K562 (cell line): ENCODE measurements around the gene CD55. TPM values are rescaled to one million over a fixed set of nuclear protein-coding genes. Genes with fewer than 3 reads are reported as not detected.
A peak's percentile ranks its signal among the peaks of the same experiment; 100 is the strongest.

Source experiments
- BCLAF1 ChIP-seq, 2 experiments: fragments of 450-650 bp in 1 of 2; IDR thresholded peaks; 2 replicates each; pipeline ENCODE4 v1.6.1; 2011 to 2017; ENCODE audit warnings: low read depth in 2 of 2, antibody characterized with exemption in 1 of 2, borderline replicate concordance in 1 of 2, low read length in 1 of 2, mild to moderate bottlenecking in 1 of 2, mixed read lengths in 1 of 2; ENCODE audit not compliant: control insufficient read depth in 1 of 2
- CC2D1A ChIP-seq: fragments of 450-650 bp; IDR thresholded peaks from 2 replicates; pipeline ENCODE4 v1.6.1; 2017; ENCODE audit warnings: mild to moderate bottlenecking
- CXXC5 ChIP-seq: fragments of 250-450 bp; sonication (Bioruptor Pico); IDR thresholded peaks from 2 replicates; pipeline ENCODE4 v1.8.0; 2022; ENCODE audit warnings: inconsistent platforms, mild to moderate bottlenecking, moderate library complexity
- E2F3 ChIP-seq: fragments of 250-450 bp; sonication (Bioruptor Pico); IDR thresholded peaks from 2 replicates; pipeline ENCODE4 v1.4.0; 2020; ENCODE audit warnings: mild to moderate bottlenecking
- FOXO4 ChIP-seq: fragments of 450-650 bp; formaldehyde crosslinking; IDR thresholded peaks from 2 replicates; pipeline ENCODE4 v1.4.0; 2020; ENCODE audit warnings: mild to moderate bottlenecking, moderate library complexity
- HMG20A ChIP-seq: fragments of 450-650 bp; formaldehyde crosslinking; conservative IDR thresholded peaks from 2 replicates; pipeline ENCODE4 v1.4.0; 2020; ENCODE audit warnings: mild to moderate bottlenecking, mixed read lengths
- NCOR1 ChIP-seq: fragments of 450-650 bp; IDR thresholded peaks from 2 replicates; pipeline ENCODE4 v1.6.1; 2016; ENCODE audit warnings: mild to moderate bottlenecking, moderate library complexity
- NFATC3 ChIP-seq: fragments of 450-650 bp; IDR thresholded peaks from 2 replicates; pipeline ENCODE4 v1.6.1; 2017; ENCODE audit warnings: mild to moderate bottlenecking
- SAFB ChIP-seq: fragments of 200-400 bp; formaldehyde crosslinking; IDR thresholded peaks from 2 replicates; pipeline ENCODE4 v1.6.1; 2017; ENCODE audit warnings: low read depth, low read length, borderline replicate concordance
- UBTF ChIP-seq, 2 experiments: IDR thresholded peaks; 2 replicates each; pipeline ENCODE4 v1.6.1; 2012; ENCODE audit warnings: improper control_type of control experiment in 2 of 2, low read depth in 2 of 2, low read length in 2 of 2, borderline replicate concordance in 1 of 2
- VEZF1 ChIP-seq: fragments of 200-800 bp; sonication (Bioruptor generic); IDR thresholded peaks from 2 replicates; pipeline ENCODE4 v1.6.1; 2017; ENCODE audit warnings: missing genetic modification characterization, missing compliant biosample characterization
- ZNF140 ChIP-seq: fragments of 250-450 bp; sonication (Bioruptor Pico); IDR thresholded peaks from 2 replicates; pipeline ENCODE4 v1.8.0; 2021; ENCODE audit warnings: moderate library complexity, mild to moderate bottlenecking, inconsistent platforms
- ZNF311 ChIP-seq: fragments of 250-450 bp; sonication (Bioruptor Pico); IDR thresholded peaks from 2 replicates; pipeline ENCODE4 v1.4.0; 2020; ENCODE audit warnings: mild to moderate bottlenecking, moderate library complexity
- ZSCAN29 ChIP-seq: fragments of 450-650 bp; IDR thresholded peaks from 2 replicates; pipeline ENCODE4 v1.6.1; 2017
- polyA plus RNA-seq, 8 experiments: library from polyadenylated mRNA; depleted of rRNA in 4 of 8; stranded (reverse) in 5 of 8; unstranded in 3 of 8; fragments of >200 nt; fragmentation: Nextera tagmentation in 2 of 8; fragmentation: Illumina TruSeq in 1 of 8; extraction: Ambion mirVana in 2 of 8; extraction: Trizol in 1 of 8; gene quantifications; 2 replicates each; pipeline versions ENCODE4 v1.2.1 to v1.2.3, GENCODE V29; 2011 to 2014; ENCODE audit warnings: inconsistent platforms in 1 of 8, missing spikeins in 1 of 8
- total RNA-seq, 7 experiments: library from RNA; depleted of rRNA in 6 of 7; stranded (reverse); fragments of >200 nt in 6 of 7; fragmentation: Illumina TruSeq in 2 of 7; extraction: Trizol in 2 of 7; gene quantifications; 2 replicates each; pipeline versions ENCODE4 v1.2.1 to v1.2.3, GENCODE V29; 2011 to 2021; ENCODE audit warnings: low replicate concordance in 1 of 7
- TF ChIP-seq, protein P1 (sequence below): fragments of 450-650 bp; IDR thresholded peaks from 2 replicates; pipeline ENCODE4 v1.7.1; 2018; ENCODE audit warnings: mild to moderate bottlenecking, low read depth; ENCODE audit not compliant: partially characterized antibody

Gene CD55
- total and polyA plus RNA-seq, 9 of the 15 experiments (the other 6 are each of a cell fraction or from before 2014, with no cell fraction given) = 17.7 to 150 (median 97.0) TPM

GRCh38 chr1:207362962-207363860, 41.7 kb downstream of the CD55 start (continued):
- no peak for TF ChIP-seq UBTF (IDR thresholded peaks at IDR 0.05; ENCODE audit: borderline replicate concordance in 1 of 2, low read depth in 2 of 2, low read length in 2 of 2)
- no peak for TF ChIP-seq BCLAF1 (IDR thresholded peaks at IDR 0.05; ENCODE audit: borderline replicate concordance in 1 of 2, control insufficient read depth in 1 of 2, low read depth in 2 of 2, low read length in 1 of 2)
- no peak for TF ChIP-seq HMG20A
- TF ChIP-seq E2F3 (CRISPR knock-in tag) = no peak
- TF ChIP-seq ZSCAN29 = no peak
- TF ChIP-seq, protein P1, sequence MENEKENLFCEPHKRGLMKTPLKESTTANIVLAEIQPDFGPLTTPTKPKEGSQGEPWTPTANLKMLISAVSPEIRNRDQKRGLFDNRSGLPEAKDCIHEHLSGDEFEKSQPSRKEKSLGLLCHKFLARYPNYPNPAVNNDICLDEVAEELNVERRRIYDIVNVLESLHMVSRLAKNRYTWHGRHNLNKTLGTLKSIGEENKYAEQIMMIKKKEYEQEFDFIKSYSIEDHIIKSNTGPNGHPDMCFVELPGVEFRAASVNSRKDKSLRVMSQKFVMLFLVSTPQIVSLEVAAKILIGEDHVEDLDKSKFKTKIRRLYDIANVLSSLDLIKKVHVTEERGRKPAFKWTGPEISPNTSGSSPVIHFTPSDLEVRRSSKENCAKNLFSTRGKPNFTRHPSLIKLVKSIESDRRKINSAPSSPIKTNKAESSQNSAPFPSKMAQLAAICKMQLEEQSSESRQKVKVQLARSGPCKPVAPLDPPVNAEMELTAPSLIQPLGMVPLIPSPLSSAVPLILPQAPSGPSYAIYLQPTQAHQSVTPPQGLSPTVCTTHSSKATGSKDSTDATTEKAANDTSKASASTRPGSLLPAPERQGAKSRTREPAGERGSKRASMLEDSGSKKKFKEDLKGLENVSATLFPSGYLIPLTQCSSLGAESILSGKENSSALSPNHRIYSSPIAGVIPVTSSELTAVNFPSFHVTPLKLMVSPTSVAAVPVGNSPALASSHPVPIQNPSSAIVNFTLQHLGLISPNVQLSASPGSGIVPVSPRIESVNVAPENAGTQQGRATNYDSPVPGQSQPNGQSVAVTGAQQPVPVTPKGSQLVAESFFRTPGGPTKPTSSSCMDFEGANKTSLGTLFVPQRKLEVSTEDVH = no peak
- no peak for TF ChIP-seq SAFB
- 0 out of 2 replicates have a peak, but pooled peaks have one; percentile 13 for TF ChIP-seq NCOR1
- 0 out of 2 replicates have a peak, but pooled peaks have one; percentile 49 for TF ChIP-seq VEZF1 (CRISPR knock-in tag)
- no peak for TF ChIP-seq ZNF140 (CRISPR knock-in tag)
- TF ChIP-seq CXXC5 (CRISPR knock-in tag) = peak; percentile 21; the same call in 1 of the 2 replicates
- no peak for TF ChIP-seq FOXO4
- TF ChIP-seq CC2D1A = peak; percentile 4; the same call in 1 of the 2 replicates
- TF ChIP-seq ZNF311 (CRISPR knock-in tag) = 0 out of 2 replicates have a peak, but pooled peaks have one; percentile 16
- no peak for TF ChIP-seq NFATC3
